IPS-15b (cell line): ENCODE results near the gene PLCB4.
A peak's percentile ranks its signal among the peaks of the same experiment; 100 is the strongest.

Source experiments
- H3K27me3 ChIP-seq: one replicate; pipeline ENCODE4 v1.6.1; 2013; ENCODE audit warnings: low read length; ENCODE audit not compliant: control insufficient read depth, insufficient read depth
- H3K36me3 ChIP-seq: one replicate; pipeline ENCODE4 v1.6.1; 2013; ENCODE audit warnings: low read length; ENCODE audit not compliant: control insufficient read depth, insufficient read depth
- H3K4me1 ChIP-seq: one replicate; pipeline ENCODE4 v1.6.1; 2013; ENCODE audit warnings: mild to moderate bottlenecking, low read length; ENCODE audit not compliant: control insufficient read depth, insufficient read depth
- H3K4me3 ChIP-seq: one replicate; pipeline ENCODE4 v1.5.1; 2013; ENCODE audit warnings: low read depth, low read length
- H3K9ac ChIP-seq: one replicate; pipeline ENCODE4 v1.6.1; 2013; ENCODE audit warnings: low read depth, mild to moderate bottlenecking, low read length
- H3K9me3 ChIP-seq: one replicate; pipeline ENCODE4 v1.6.1; 2013; ENCODE audit warnings: mild to moderate bottlenecking, low read length; ENCODE audit not compliant: control insufficient read depth, insufficient read depth

Gene PLCB4

GRCh38 chr20:9068841-9069663 is at the start of gene PLCB4:
PLCB4 (plus strand) TSS chr20:9069087; CDS start chr20:9307815, 238,728 bp downstream.
- H3K9me3 ChIP-seq, result no peaks in the 10 kb centered on the region
- peak within 1 kb of the TSS; percentile 83 for H3K9ac ChIP-seq
- peaks cover 31% of the 10 kb centered on the region for H3K4me1 ChIP-seq
- no peaks in the 10 kb centered on the region for H3K27me3 ChIP-seq
- H3K36me3 ChIP-seq, result no peaks in the 10 kb centered on the region
- peak within 1 kb of the TSS; percentile 89 for H3K4me3 ChIP-seq

GRCh38 chr20:9019833-9020232 is 49.1 kb upstream of the PLCB4 start:
- H3K36me3 ChIP-seq, result no peaks in the 10 kb centered on the region
- H3K9me3 ChIP-seq, result no peaks in the 10 kb centered on the region
- H3K27me3 ChIP-seq, result no peaks in the 10 kb centered on the region
- H3K9ac ChIP-seq, result no peak overlapping the region
- peaks cover 27% of the 10 kb centered on the region for H3K4me1 ChIP-seq
- H3K4me3 ChIP-seq, result no peak overlapping the region

- Histone ChIP-seq H3K4me3 (no peak overlapping the region), H3K9ac (no peak overlapping the region), H3K4me1 (peaks cover 27% of the 10 kb centered on the region), H3K36me3 (no peaks in the 10 kb centered on the region), H3K9me3 (no peaks in the 10 kb centered on the region), H3K27me3 (no peaks in the 10 kb centered on the region)
Measured at GRCh38 chr20:9021216-9021615, 47.7 kb upstream of the PLCB4 start.

GRCh38 chr20:9021699-9022098 is 47.2 kb upstream of the PLCB4 start:
- no peaks in the 10 kb centered on the region for H3K27me3 ChIP-seq
- no peaks in the 10 kb centered on the region for H3K9me3 ChIP-seq
- H3K4me1 ChIP-seq, result peaks cover 27% of the 10 kb centered on the region
- H3K4me3 ChIP-seq, result no peak overlapping the region
- H3K36me3 ChIP-seq, result no peaks in the 10 kb centered on the region
- H3K9ac ChIP-seq, result no peak overlapping the region

- Histone ChIP-seq H3K36me3 (no peaks in the 10 kb centered on the region), H3K9me3 (no peaks in the 10 kb centered on the region), H3K27me3 (no peaks in the 10 kb centered on the region), H3K4me1 (peaks cover 27% of the 10 kb centered on the region), H3K9ac (no peak overlapping the region), H3K4me3 (no peak overlapping the region)
Measured at GRCh38 chr20:9022376-9022775, 46.5 kb upstream of the PLCB4 start.

- Histone ChIP-seq H3K9ac (no peak overlapping the region), H3K36me3 (no peaks in the 10 kb centered on the region), H3K27me3 (no peaks in the 10 kb centered on the region), H3K4me3 (no peak overlapping the region), H3K4me1 (peaks cover 21% of the 10 kb centered on the region), H3K9me3 (no peaks in the 10 kb centered on the region)
Measured at GRCh38 chr20:9024606-9025005, 44.3 kb upstream of the PLCB4 start.

- Histone ChIP-seq H3K9ac (no peak overlapping the region), H3K36me3 (no peaks in the 10 kb centered on the region), H3K4me3 (no peak overlapping the region), H3K27me3 (no peaks in the 10 kb centered on the region), H3K4me1 (peaks cover 17% of the 10 kb centered on the region), H3K9me3 (no peaks in the 10 kb centered on the region)
Measured at GRCh38 chr20:9025011-9025410, 43.9 kb upstream of the PLCB4 start.

- no peak overlapping the region for H3K4me3 ChIP-seq
- H3K4me1 ChIP-seq, result peaks cover 17% of the 10 kb centered on the region
Measured at GRCh38 chr20:9025643-9026042, 43.2 kb upstream of the PLCB4 start.

GRCh38 chr20:9027626-9028025 is 41.3 kb upstream of the PLCB4 start:
- Histone ChIP-seq H3K4me1 (peaks cover 3% of the 10 kb centered on the region), H3K27me3 (no peaks in the 10 kb centered on the region), H3K9me3 (no peaks in the 10 kb centered on the region), H3K9ac (no peak overlapping the region), H3K36me3 (no peaks in the 10 kb centered on the region), H3K4me3 (no peak overlapping the region)

More at GRCh38 chr20:9025643-9026042, 43.2 kb upstream of the PLCB4 start:
- no peaks in the 10 kb centered on the region for H3K36me3 ChIP-seq
- H3K9ac ChIP-seq, result no peak overlapping the region
- H3K9me3 ChIP-seq, result no peaks in the 10 kb centered on the region
- no peaks in the 10 kb centered on the region for H3K27me3 ChIP-seq

GRCh38 chr20:9028419-9028818 is 40.5 kb upstream of the PLCB4 start:
- H3K4me3 ChIP-seq, result no peak overlapping the region
- no peaks in the 10 kb centered on the region for H3K27me3 ChIP-seq
- H3K4me1 ChIP-seq, result no peaks in the 10 kb centered on the region
- H3K36me3 ChIP-seq, result no peaks in the 10 kb centered on the region
- H3K9ac ChIP-seq, result no peak overlapping the region
- H3K9me3 ChIP-seq, result no peaks in the 10 kb centered on the region

GRCh38 chr20:9031991-9032390 is 36.9 kb upstream of the PLCB4 start:
- no peak overlapping the region for H3K4me3 ChIP-seq
- no peaks in the 10 kb centered on the region for H3K27me3 ChIP-seq
- no peaks in the 10 kb centered on the region for H3K36me3 ChIP-seq
- no peaks in the 10 kb centered on the region for H3K9me3 ChIP-seq
- no peak overlapping the region for H3K9ac ChIP-seq
- no peaks in the 10 kb centered on the region for H3K4me1 ChIP-seq

GRCh38 chr20:9032758-9033157 is 36.1 kb upstream of the PLCB4 start:
- H3K9me3 ChIP-seq, result no peaks in the 10 kb centered on the region
- no peak overlapping the region for H3K4me3 ChIP-seq
- no peaks in the 10 kb centered on the region for H3K36me3 ChIP-seq
- H3K27me3 ChIP-seq, result no peaks in the 10 kb centered on the region
- H3K4me1 ChIP-seq, result no peaks in the 10 kb centered on the region
- no peak overlapping the region for H3K9ac ChIP-seq
